Vagina (tissue), 2 donors: ENCODE data around the gene RNF133. TPM values are rescaled to one million over a fixed set of nuclear protein-coding genes. Genes with fewer than 3 reads are reported as not detected.

Source experiments
- DNase-seq, 2 donors: peaks; one replicate each; pipeline ENCODE4 v3.0.0-alpha.2; 2017; ENCODE audit errors: extremely low spot score in 2 of 2
- H3K27ac ChIP-seq: fragments of 200-600 bp; sonication (generic); one replicate; pipeline ENCODE4 v1.5.1; 2019
- H3K27me3 ChIP-seq: fragments of 200-600 bp; sonication (generic); one replicate; pipeline ENCODE4 v1.5.1; 2019
- H3K36me3 ChIP-seq, 2 donors: fragments of 200-600 bp; sonication (generic); one replicate each; pipeline ENCODE4 v1.5.1; 2017 to 2019
- H3K4me1 ChIP-seq: fragments of 200-600 bp; sonication (generic); one replicate; pipeline ENCODE4 v1.5.1; 2019
- H3K4me3 ChIP-seq, 2 donors: fragments of 200-600 bp; sonication (generic); 1 replicate in 1 of 2; 2 replicates in 1 of 2; pipeline ENCODE4 v1.5.1; 2016 to 2019
- H3K9me3 ChIP-seq: fragments of 200-600 bp; sonication (generic); one replicate; pipeline ENCODE4 v1.5.1; 2019
- CTCF ChIP-seq, 3 experiments: fragments of 450-650 bp in 2 of 3; fragments of 200-600 bp in 1 of 3; sonication (generic) in 1 of 3; IDR thresholded peaks; one replicate each; pipeline ENCODE4 v1.5.1; 2017 to 2019; ENCODE audit warnings: antibody characterized with exemption in 3 of 3, mild to moderate bottlenecking in 2 of 3, moderate library complexity in 2 of 3
- POLR2A ChIP-seq, 2 donors: fragments of 450-650 bp; IDR thresholded peaks; one replicate each; pipeline ENCODE4 v1.6.1; 2017; ENCODE audit warnings: antibody characterized with exemption in 2 of 2, mild to moderate bottlenecking in 2 of 2, moderate library complexity in 2 of 2
- POLR2AphosphoS5 ChIP-seq, 2 donors: sonication (generic); formaldehyde crosslinking; IDR thresholded peaks; one replicate each; pipeline ENCODE4 v1.9.0; 2017; ENCODE audit warnings: antibody characterized with exemption in 2 of 2, mild to moderate bottlenecking in 2 of 2, low read depth in 1 of 2; ENCODE audit not compliant: insufficient read depth in 1 of 2
- intact Hi-C: fragments of 100-400 bp; cut with DNase I; formaldehyde crosslinking; loops from one replicate; pipeline ENCODE4 v1.15.1; 2023
- total RNA-seq: library from RNA; depleted of rRNA; stranded (reverse); fragments of >200 nt; gene quantifications from one replicate; pipeline ENCODE4 v1.2.3, GENCODE V29; 2016

The RNF133 gene
- total RNA-seq, 1 donor from 2014 or later = 0.98 TPM

- intact Hi-C loops = no loop called here
- Histone ChIP-seq H3K27ac (no peak overlapping the region), H3K4me3 (no peak overlapping the region), H3K4me1 (no peaks in the 10 kb centered on the region), H3K9me3 (no peaks in the 10 kb centered on the region), H3K27me3 (no peaks in the 10 kb centered on the region), H3K36me3 (no peaks in the 10 kb centered on the region)
- no peak for TF ChIP-seq POLR2AphosphoS5 (IDR thresholded peaks at IDR 0.05; ENCODE audit: insufficient read depth in 1 of 2, low read depth in 1 of 2)
- no peak for TF ChIP-seq POLR2A (IDR thresholded peaks at IDR 0.05)
- TF ChIP-seq CTCF (IDR thresholded peaks at IDR 0.05) = no peak
- no peak for DNase-seq
Measured at GRCh38 chr7:122706836-122707235, 7.9 kb upstream of the RNF133 start.

- no peak for DNase-seq
- TF ChIP-seq CTCF (IDR thresholded peaks at IDR 0.05) (no peak), POLR2A (IDR thresholded peaks at IDR 0.05) (no peak), POLR2AphosphoS5 (IDR thresholded peaks at IDR 0.05; ENCODE audit: insufficient read depth in 1 of 2, low read depth in 1 of 2) (no peak)
- no peaks in the 10 kb centered on the region for H3K36me3 ChIP-seq
- intact Hi-C loops = no loop called here
- no peaks in the 10 kb centered on the region for H3K27me3 ChIP-seq
- H3K4me1 ChIP-seq = no peaks in the 10 kb centered on the region
- no peak within 1 kb of the TSS for H3K27ac ChIP-seq
- H3K9me3 ChIP-seq = no peaks in the 10 kb centered on the region
- H3K4me3 ChIP-seq = no peak within 1 kb of the TSS
Measured at GRCh38 chr7:122702872-122703510, 4.1 kb upstream of the RNF133 start, which contains the start of gene RNF148. Gene RNF148 (minus strand): TSS chr7:122702922. CDS start chr7:122702750, 172 bp downstream.

GRCh38 chr7:122695816-122696215 is 3.1 kb downstream of the RNF133 start:
- no peaks in the 10 kb centered on the region for H3K4me1 ChIP-seq
- intact Hi-C loops = no loop called here

GRCh38 chr7:122694697-122695096 is 4.2 kb downstream of the RNF133 start:
- no peaks in the 10 kb centered on the region for H3K9me3 ChIP-seq
- no peak for DNase-seq
- H3K4me1 ChIP-seq = no peaks in the 10 kb centered on the region
- H3K27me3 ChIP-seq = no peaks in the 10 kb centered on the region
- H3K4me3 ChIP-seq = no peak overlapping the region
- intact Hi-C loops = no loop called here
- H3K36me3 ChIP-seq = no peaks in the 10 kb centered on the region
- no peak overlapping the region for H3K27ac ChIP-seq
- TF ChIP-seq CTCF (IDR thresholded peaks at IDR 0.05) = no peak
- no peak for TF ChIP-seq POLR2AphosphoS5 (IDR thresholded peaks at IDR 0.05; ENCODE audit: insufficient read depth in 1 of 2, low read depth in 1 of 2)
- TF ChIP-seq POLR2A (IDR thresholded peaks at IDR 0.05) = no peak

More at GRCh38 chr7:122695816-122696215, 3.1 kb downstream of the RNF133 start:
- no peak overlapping the region for H3K27ac ChIP-seq
- H3K36me3 ChIP-seq = no peaks in the 10 kb centered on the region
- no peak overlapping the region for H3K4me3 ChIP-seq
- H3K9me3 ChIP-seq = no peaks in the 10 kb centered on the region
- DNase-seq = no peak
- no peaks in the 10 kb centered on the region for H3K27me3 ChIP-seq
- TF ChIP-seq CTCF (IDR thresholded peaks at IDR 0.05) (no peak), POLR2A (IDR thresholded peaks at IDR 0.05) (no peak), POLR2AphosphoS5 (IDR thresholded peaks at IDR 0.05; ENCODE audit: insufficient read depth in 1 of 2, low read depth in 1 of 2) (no peak)

GRCh38 chr7:122692769-122693309 is 6.1 kb downstream of the RNF133 start:
- H3K4me1 ChIP-seq = no peaks in the 10 kb centered on the region
- intact Hi-C loops = no loop called here
- no peak overlapping the region for H3K4me3 ChIP-seq
- H3K9me3 ChIP-seq = no peaks in the 10 kb centered on the region
- TF ChIP-seq POLR2A (IDR thresholded peaks at IDR 0.05) = no peak
- TF ChIP-seq POLR2AphosphoS5 (IDR thresholded peaks at IDR 0.05; ENCODE audit: insufficient read depth in 1 of 2, low read depth in 1 of 2) = no peak
- TF ChIP-seq CTCF (IDR thresholded peaks at IDR 0.05) = no peak
- no peak for DNase-seq
- H3K27ac ChIP-seq = no peak overlapping the region
- no peaks in the 10 kb centered on the region for H3K36me3 ChIP-seq
- H3K27me3 ChIP-seq = no peaks in the 10 kb centered on the region
